GM19438 (cell line): ENCODE results near the gene NIPAL1.

Experiments used
- ATAC-seq: cut with Tn5 transposase; IDR thresholded peaks from one replicate; pipeline ENCODE4 v1.9.1; 2021; ENCODE audit warnings: low read depth; ENCODE audit not compliant: unreplicated experiment

Gene NIPAL1

GRCh38 chr4:48024522-48024921 is 8.0 kb downstream of the NIPAL1 start:
- ATAC-seq, result no peak

DNA sequence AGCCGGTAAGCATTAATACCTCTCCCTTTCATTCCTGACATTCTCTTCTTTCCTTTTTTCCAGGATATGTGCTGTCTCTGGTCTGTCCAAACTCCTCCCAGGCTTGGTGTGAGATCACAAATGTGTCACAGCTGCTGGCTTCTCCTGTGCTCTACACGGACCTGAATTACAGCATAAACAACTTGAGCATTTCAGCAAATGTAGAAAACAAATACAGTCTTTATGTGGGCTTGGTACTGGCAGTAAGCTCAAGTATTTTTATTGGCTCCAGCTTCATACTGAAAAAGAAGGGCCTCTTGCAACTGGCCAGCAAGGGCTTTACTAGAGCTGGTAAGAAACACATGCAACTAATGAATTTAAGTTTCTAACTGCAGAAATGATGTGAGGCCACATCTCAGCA is 8.4 kb downstream of the NIPAL1 start:
- ATAC-seq, result no peak

DNA sequence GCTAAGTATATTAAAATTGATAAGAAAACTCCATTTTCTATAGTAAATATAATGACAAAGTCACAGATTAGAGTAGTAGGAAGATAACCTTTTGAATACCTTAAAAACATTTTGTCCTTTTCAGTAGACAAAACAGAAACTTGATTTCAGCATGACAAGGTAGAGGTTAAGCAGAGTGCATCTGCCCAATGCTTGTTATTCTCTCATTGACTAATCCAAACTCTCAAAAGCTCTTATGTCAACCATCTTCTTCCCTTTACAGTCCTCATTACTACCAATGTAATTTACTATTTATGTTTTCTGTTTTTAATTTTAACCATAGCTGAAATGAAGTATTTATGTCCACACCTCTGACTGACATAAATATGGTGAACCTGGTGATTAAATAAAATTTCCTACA is 11.1 kb downstream of the NIPAL1 start:
- no peak for ATAC-seq

- no peak for ATAC-seq
Observed at GRCh38 chr4:48028696-48029095, 12.1 kb downstream of the NIPAL1 start.

DNA sequence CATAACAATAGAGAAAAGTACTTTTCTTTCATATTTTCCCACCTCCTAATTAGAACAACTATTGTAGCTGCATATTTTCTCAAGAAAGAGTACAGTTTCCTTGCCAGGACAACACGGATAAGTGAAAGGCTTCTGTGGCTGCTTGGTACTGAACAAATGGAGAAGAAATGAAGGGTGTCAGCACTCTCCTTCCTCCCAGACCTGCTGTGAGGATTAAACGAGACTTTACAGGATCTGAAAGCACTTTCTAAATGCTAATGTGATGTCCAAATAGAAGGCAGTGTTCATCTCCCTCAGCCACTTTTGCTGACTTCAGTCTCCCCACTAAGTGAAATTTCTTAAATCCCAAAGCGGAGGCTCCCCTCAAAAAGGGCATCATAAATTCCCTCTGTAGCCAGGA is 13.9 kb downstream of the NIPAL1 start:
- ATAC-seq, result no peak

- ATAC-seq, result no peak
Observed at GRCh38 chr4:48031802-48032525, 15.4 kb downstream of the NIPAL1 start.

DNA sequence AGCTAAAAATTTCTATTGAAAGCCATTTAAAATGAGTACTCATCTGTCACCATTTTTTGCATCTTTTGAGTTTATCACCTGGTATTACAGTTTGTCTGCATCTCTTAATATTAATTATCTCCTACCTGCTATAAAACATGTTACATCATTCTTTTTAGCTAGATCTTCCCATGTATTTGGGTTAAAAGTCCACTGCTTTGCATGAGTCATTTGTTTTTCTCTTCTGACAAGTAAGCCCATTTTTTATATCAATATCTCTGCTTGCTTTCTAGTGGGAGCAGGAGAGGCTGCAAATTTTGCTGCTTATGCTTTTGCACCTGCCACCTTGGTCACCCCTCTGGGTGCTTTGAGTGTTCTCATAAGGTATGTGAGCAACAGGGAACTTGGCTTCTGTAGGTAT is 16.1 kb downstream of the NIPAL1 start:
- no peak for ATAC-seq

- no peak for ATAC-seq
Observed at GRCh38 chr4:48033412-48033811, 16.8 kb downstream of the NIPAL1 start.

- ATAC-seq, result no peak
Observed at GRCh38 chr4:48033825-48034413, 17.3 kb downstream of the NIPAL1 start.

DNA sequence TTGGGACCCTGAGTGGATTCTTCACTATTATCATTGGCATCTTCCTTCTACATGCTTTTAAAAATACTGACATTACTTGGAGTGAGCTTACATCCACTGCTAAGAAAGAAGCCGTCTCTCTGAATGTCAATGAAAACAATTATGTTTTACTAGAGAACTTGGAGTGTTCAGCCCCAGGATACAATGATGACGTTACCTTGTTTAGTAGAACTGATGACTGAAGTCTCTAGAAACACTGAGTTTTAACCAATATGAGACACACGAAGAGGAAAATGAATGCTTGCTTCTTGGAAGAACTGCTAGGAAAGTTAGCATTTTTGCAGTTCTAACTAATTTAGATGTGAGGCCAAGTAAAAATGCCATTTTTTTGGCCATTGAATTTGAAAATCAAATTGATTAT is 19.4 kb downstream of the NIPAL1 start:
- no peak for ATAC-seq

GRCh38 chr4:48037117-48037462 is 20.5 kb downstream of the NIPAL1 start:
- ATAC-seq, result no peak

GRCh38 chr4:48038666-48039065 is 22.1 kb downstream of the NIPAL1 start:
- no peak for ATAC-seq

DNA sequence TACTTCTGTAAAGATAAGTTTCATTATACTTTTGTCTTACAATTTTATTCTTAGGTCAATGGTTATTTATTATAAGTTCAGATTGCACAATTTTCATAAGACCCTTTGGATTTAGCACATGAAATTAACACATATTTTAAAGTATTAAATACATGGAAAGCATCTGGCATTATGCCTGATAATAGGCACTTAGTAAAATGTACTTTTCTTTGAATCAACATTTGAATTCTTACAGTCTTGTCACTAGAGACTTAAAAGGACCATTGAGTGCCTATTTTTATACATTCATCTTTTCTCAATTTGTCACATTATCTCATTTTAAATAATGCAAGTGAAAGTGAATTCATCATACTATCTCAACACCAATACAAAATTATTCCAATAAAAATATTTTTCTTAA is 23.0 kb downstream of the NIPAL1 start:
- ATAC-seq, result no peak

- no peak for ATAC-seq
Observed at GRCh38 chr4:48041535-48042137, 25.1 kb downstream of the NIPAL1 start.

DNA sequence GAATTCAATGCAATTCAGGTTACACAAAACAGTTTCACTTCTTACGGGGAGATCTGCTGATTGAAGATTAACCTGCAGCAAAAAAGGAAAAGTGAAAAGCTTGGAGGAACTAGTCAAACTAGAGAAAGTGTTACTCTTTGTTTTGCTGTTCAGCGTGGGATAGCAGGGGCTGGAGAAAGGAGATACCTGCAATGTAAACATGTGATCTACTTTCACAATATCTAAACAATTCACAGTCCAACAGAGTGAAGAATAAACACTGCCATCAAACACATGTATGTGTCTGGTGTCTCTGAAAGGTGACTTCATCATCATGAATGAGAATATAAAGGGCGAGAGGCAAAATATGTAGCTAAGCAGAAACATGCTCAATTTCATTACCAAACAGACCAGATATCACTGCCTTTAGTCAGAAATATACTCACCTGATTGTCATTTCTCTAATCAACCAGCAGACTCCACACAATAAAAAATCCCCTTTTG is 26.4 kb downstream of the NIPAL1 start:
- ATAC-seq, result no peak

DNA sequence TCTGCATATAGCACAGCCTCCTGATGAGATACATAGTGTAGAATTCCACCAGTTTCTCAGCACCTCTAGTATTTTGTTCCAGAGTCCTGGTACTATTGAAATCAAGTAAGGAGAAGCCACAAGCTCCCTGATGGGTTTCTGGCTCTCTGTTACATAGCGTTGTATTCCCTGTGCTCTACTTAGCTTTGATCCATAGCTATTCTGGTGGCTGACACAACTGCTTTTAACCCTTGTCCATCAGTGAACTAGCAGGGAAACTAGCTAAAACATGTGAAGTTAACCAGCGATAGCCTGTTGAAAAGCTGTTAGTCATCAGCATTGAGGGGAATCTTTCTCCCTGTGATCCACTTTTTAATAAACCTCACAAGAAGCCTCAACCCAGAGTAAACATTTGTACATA is 26.9 kb downstream of the NIPAL1 start:
- ATAC-seq, result no peak

DNA sequence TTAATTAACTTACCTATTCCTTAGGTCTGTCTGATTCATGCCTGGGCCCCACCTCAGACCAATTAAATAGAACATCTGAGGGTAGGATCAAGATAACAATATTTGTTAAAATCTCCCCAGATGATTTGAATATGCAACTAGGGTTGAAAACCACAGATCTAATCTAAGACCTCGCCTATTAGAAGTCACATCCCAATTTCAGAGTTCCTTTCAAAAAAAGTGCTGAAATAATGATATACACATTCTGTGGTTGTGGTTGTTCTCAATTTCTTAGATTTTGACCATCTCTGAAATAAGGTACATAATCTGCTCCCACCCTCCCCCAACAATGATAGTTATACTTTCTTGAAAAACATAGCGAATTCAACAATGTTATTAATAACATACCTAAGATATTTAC is 27.7 kb downstream of the NIPAL1 start:
- no peak for ATAC-seq

- no peak for ATAC-seq
Observed at GRCh38 chr4:48046059-48046458, 29.5 kb downstream of the NIPAL1 start.

DNA sequence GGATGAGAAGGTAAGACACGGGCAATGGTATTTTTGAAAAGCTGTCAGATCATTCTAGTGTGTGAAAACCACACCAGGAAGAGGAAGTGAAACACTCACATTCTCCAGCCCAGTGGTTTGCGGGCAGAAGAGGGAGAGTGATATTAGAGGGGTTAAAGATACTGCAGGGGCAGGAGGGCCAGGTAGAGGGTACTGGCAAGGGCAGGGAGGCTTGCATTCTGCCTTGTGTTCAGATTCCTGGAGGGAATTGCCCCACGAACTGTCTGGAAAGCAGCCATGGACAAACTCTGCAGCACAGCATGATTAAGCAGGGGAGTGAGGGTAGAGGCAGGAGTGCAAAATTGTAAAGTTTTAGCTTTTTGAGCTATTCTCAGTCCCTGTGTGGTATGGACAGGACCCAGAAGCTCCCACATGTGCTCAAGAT is 30.9 kb downstream of the NIPAL1 start:
- peak; percentile 96 for ATAC-seq

- ATAC-seq, result peak; percentile 7
Observed at GRCh38 chr4:48047896-48048295, 31.3 kb downstream of the NIPAL1 start.

- no peak for ATAC-seq
Observed at GRCh38 chr4:48049483-48049882, 32.9 kb downstream of the NIPAL1 start.

DNA sequence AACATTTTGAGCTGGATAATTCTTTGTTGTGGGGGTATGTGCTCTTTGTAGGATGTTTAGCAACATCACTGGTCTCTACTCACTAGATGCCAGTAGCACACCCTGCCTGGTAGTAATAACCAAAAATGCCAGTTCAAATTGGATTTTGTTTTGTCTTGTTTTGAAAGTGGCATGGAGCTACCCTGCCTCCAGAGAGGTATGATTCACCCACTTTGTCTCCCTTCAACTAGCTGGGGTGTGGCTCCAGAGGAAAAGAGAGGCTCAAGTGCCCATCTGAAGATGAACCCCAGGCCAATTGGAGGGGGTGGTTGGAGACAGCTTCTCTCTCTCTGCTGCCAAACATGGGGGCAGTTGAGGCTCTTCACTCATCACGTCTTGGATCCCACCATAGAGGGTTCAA is 34.5 kb downstream of the NIPAL1 start:
- no peak for ATAC-seq
